ENCODE measurements around the gene ZNF575.
"Not testable (repeated sequence)": the region's sequence is repeated elsewhere in the genome, so short reads cannot be mapped to it uniquely, and the experiment has no call there.

ZNF575 gene

DNA sequence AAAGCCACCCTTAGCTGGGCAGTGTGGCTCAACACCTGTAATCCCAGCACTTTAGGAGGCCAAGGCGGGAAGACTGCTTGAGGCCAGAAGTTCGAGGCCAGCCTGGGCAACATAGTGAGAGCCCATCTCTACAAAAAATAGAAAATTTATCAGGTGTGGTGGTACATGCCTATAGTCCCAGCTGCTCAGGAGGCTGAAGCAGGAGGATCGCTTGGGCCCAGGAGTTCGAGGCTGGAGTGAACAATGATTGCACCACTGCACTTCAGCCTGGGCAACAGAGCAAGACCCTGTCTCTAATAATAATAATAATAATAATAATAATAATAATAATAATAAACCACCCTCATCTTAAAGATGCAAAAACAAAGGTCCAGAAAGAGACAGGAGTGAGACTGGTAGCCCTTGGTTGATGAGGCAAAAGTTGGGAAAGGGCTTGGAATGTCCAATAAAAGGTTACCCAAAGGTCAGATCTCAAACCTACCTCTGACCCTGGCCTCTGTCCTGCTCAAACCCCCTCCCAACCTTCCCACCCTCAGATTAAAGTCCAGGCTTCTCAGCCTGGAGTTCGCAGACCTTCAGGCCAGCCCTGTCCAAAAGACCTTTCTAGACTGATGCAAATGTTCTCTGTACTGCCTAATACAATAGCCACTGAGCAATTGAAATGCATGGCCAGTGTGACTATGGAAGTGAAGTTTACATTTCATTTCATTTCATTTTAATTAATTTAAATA lies 9.1 kb downstream of the ZNF575 start:
- DNase-seq (ENCODE audit: low read depth, low spot score), result no peak

DNA sequence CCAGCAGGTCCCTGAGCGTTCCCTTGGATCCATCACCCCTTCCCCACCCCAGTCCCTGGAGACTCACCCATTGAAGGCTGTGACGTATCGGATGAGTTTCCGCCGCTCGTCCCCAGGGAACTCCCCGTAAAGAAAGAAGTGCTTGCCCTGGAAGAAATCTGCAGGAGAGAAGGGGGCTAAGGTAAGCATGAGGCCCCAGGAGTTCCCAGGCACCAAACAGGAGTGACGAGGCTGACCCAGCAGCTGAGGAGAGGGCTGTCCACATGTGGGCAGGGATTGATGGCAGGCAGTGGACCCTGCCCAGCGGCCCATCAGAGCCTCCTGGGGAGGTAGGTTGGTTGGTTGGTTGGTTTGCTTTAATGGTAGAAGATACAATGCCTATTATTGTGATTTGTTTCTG lies 11.1 kb downstream of the ZNF575 start:
- no peak for DNase-seq (ENCODE audit: low read depth, low spot score)

DNA sequence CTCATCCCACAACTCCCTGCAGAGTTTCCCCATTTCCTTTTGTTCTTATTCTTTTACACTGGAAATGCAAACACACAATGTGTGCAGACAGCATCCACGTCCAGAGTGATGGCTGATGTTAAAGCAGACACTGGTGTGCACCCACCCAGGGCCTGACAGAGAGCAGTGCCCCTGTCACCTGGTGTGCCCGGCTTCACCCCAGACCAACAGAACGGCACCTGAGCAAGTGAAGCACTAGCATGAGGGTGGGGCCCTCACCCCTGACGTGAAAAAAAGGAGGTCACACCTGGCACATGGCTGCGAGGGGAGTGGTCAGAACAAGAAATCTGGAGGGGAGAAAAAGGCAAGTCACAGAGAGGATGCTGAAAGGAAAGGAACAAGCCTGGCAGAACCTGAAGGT lies 12.3 kb downstream of the ZNF575 start:
- no peak for DNase-seq (ENCODE audit: low read depth, low spot score)

DNA sequence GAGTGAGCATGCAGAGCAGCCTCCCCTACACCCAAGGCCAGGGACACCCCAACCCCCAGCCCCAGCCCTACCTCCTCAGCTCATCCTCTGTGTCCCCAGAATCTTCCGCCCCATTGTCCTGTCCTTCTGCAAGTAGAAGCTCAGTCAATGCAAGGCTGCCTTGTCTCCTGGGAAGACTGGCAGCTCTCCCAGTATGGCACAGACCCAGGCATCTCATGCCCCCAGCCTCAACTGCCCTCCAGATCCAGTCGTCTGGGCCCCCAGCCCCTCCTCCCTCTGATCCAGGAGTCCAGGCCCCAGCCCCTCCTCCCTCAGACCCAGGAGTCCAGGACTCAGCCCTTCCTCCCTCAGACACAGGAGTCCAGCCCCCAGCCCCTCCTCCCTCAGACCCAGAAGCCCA lies 13.0 kb downstream of the ZNF575 start:
- no peak for DNase-seq (ENCODE audit: low read depth, low spot score)

DNA sequence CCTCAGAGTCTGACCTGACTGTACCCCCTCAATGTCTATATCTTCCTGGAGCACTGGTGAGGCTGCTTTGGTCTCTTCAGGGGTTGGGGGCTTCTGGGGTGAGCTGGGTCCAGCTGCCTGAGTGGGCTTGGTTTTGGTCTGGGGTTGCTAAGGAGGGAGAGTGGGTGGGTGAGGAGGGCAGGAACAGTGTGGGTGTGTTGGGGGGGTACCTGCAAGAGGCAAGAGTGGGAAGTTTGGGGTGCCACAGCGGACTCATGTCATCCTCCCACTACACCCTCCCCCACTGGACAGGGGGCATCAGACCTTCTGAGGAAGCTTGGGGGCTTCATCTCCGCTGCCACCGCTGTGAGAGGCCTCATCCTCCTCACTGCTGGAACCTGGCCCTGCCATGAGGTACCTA lies 13.6 kb downstream of the ZNF575 start:
- DNase-seq (ENCODE audit: low read depth, low spot score), result no peak

DNA sequence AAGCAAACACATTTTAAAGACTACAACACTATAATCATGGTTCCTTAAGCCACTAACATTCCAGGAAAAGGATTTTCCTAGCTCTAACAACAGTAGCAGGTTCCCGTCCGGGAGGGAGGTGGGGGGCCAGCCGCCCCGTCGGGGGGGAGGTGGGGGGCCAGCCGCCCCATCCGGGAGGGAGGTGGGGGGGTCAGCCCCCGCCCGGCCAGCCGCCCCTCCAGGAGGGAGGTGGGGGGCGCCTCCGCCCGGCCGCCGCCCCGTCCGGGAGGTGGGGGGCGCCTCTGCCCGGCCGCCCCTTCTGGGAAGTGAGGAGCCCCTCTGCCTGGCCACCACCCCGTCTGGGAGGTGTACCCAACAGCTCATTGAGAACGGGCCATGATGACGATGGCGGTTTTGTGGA lies 14.9 kb downstream of the ZNF575 start:
- DNase-seq (ENCODE audit: low read depth, low spot score), result not testable (repeated sequence)

DNA sequence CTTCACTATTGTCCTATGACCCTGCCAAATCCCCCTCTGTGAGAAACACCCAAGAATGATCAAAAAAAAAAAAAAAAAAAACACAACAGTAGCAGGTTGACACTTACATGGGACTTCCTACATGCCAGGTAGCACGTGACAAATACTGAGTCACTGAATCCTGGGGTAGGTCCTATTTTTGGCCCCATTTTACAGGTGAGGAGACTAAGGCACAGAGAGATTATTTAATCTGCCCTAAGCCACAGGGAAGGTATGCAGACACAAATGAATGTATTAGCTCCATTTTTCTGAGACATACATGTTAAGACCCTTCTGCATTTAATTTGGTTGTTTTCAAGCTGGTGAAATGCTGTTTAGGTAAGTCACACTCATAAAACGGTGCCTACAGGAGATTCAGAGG lies 15.7 kb downstream of the ZNF575 start:
- no peak for DNase-seq (ENCODE audit: low read depth, low spot score)

DNA sequence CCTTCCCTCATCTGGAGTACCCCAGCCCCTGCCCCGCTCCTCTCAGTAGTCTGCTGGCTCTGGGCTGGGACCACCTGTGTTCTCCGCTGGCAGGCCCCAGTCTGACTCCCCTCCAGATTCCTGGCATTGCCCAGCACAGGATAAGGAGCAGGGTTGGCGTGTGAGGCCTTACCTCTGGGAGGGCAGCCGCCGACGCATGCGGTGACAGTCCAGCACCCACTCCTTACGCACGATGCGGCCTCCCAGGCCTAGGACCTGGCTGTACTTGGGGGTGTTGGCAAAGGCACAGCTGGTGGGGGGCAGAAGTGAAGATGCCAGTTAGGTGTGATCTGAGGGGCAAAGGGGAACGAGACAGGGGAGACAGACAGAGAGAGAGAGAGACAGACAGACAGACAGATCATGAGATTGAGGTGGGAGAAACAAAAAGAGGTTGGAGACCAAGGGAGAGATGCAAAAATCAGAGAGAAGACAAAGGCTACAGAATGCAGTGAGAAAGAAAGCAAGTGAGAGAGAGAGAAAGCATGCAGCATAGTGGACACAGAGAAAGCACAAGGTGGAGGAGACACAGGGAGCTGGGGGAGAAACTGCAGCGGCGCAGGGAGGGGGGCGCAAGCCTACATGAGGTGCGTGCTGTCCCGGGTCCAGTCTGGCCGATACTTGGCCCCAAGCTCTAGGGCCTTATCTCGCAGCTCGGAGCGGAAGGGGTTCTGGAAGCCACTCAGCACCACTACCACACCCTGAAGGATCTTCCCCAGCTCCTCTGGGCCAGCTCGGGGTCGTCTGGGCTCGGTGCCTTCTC lies 18.6 kb downstream of the ZNF575 start:
- DNase-seq (ENCODE audit: low read depth, low spot score), result no peak

DNA sequence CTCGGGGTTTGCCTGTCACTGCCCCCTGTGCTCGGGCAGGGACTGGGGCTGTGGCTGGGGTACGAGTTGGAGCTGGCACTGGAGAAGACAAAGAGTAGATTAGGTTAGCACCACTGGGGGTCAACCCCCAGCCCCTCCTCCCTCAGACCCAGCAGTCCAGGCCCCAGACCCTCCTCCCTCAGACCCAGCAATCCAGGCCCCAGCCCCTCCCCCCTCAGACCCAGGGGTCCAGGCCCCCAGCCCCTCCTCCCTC lies 19.1 kb downstream of the ZNF575 start:
- DNase-seq (ENCODE audit: low read depth, low spot score), result no peak

DNA sequence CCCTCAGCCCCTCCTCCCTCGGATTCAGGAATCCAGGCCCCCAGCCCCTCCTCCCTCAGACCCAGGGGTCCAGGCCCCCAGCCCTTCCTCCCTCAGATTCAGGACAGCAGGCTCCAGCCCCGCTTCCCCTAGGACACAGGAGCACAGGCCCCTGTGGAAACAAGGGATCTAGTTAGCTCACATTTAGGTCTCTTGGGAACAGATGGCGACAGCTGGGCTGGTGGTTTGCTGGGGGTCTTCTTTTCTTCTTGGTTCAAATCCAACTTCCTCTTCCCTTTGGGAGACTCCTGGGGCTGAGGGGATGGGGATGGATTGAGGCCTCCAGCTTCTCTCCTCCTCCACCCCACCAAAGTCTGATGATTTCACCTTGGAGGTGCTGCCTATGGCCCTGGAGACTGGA lies 19.6 kb downstream of the ZNF575 start:
- no peak for DNase-seq (ENCODE audit: low read depth, low spot score)

DNA sequence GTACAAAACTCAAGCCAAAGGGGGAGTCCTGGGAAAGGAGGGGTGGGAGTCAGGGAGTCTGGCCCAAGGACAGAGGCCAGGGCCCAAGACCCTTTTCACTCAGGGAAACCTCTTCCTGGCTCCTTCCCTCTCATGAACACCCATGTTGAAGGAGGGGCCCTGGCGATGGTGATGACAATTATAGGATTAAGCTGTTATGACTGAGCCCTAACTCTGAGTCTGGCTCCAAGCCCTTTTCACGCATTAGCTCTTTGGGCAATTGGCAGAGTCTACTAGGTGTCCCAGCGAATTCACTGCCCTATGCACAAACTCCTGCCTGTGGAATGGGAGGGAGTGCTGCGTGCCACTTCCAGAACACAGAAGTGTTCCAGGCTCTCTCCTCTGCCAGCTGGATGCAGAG lies 20.7 kb downstream of the ZNF575 start:
- no peak for DNase-seq (ENCODE audit: low read depth, low spot score)

DNA sequence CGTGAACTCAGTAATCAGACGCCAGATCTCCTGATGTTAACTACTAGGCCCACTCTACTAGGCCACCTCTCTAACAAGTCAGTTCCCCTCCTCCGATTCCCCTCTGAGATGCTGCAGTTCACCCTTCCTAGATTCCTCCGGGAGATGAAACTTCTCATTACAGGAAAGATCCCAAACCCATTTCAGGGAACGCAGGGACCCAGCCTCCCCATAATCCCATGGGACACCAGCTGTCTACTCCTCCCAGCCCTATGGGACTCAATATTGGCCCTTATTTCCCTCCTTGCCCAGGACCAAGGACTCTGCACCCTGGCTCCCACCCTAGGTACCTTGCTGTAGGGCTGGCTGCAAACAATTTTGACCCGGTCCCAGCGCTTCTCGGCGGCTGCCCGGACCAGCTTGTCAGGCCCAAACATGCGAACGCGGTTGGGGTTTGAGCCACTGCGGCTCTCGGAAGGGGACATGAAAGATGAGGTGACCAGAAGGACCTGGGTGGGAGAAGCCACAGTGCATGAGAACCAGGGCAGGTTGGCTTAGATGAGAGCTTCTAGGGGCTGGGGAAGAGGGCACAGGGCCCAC lies 21.4 kb downstream of the ZNF575 start:
- no peak for DNase-seq (ENCODE audit: low read depth, low spot score)

DNA sequence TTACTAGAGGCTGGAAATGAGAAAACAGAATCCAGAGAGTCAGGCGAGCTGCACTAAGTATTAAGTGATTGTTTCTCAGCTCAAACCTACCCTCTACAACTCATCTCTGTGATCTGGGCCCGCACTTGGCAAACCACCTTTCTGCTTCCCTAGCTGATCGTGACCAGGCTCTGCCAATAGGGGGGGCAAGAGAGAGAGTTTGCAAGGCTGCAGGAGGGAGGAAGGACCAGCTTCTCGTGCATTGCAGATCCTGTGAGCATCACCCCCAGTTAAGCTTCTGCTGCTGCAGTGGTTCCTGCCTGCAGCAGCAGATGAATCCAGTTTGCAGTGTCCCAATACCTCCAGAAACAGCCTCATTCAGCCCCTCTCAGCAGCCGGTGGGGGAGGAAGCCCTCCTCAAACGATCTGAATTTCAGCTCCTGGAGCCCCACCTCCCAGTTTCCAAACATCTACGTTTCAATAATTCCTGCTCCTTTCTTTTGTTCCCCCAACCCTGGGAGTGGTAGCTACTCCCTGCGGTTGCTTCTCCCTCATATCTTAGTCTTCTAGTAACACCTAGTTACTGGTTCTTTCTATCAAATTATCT lies 22.3 kb downstream of the ZNF575 start:
- peak; percentile 72 for DNase-seq (ENCODE audit: low read depth, low spot score)

DNA sequence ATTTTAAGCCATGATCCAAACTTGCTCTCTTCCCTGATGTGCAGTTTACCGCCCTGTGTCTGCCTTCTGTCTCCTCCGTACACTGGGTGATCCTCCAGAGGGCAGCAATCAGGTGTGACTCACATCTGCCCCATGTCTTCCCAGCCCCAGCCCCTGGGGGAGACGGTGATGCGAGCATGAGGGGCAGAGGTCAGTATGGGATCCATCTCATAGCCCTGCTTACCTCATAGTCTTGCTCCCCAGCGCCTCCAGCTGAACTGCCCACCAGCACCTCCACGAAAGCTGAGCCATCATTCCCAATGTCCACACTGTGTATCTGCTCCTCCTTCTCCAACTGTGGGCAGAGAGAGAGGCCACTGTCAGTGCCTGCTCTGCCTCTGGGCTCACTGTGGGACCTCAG lies 27.7 kb downstream of the ZNF575 start:
- peak; percentile 19 for DNase-seq (ENCODE audit: low read depth, low spot score)

DNA sequence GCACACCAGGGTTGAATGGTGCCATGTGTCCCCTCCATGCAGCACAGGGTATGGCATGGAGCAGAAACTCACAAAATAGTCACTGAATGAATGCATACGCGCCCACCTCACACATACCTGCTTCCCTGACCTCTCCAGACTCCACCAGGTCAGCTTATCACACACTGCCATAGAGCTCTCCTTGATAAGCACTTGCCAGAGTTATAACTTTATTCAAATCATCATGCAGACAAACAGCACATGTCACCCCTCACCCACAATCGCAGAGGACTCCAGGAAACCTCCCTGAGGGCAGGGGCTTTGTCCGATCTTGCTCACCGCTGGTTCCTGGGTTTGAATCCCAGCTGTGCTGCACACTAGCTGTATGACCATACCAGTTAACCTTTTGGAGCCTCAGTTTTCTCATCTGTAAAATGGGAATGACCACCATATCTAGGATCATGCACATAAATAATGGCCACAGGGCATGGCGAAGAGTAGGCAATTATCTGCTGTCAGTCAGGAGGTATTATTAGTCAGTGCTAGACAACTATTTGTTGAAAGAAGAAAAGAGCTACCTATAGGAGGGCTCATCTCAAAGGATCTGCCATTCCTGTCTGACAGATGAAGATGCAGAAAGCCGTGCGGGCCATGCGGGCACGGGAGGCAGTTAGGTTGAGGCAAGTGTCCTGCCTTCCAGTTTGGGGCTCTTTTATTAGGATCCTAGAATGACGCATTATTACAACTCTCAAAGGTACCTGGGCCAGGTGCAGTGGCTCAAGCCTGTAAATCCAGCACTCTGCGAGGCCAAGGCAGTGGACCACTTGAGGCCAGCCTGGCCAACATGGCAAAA lies 28.4 kb downstream of the ZNF575 start:
- DNase-seq (ENCODE audit: low read depth, low spot score), result no peak

DNA sequence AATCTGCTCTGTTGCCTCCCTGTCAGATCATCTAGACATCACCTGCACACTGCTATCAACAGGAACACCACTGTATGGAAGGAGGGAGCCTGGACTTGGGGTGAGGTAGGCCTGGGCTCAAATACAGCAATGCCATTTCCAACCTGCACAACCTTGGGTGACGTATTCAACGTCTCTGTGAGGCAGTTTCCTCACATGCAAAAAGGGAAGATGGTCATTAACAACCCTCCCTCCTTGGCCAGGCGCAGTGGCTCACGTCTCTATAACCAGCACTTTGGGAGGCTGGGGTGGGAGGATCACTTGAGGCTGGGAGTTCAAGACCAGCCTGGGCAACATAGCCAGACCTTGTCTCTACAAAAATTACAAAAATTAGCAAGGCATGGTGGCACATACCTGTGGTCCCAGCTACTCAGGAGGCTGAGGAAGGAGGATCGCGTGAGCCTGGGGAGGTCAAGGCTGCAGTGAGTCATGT lies 29.3 kb downstream of the ZNF575 start:
- DNase-seq (ENCODE audit: low read depth, low spot score), result no peak

DNA sequence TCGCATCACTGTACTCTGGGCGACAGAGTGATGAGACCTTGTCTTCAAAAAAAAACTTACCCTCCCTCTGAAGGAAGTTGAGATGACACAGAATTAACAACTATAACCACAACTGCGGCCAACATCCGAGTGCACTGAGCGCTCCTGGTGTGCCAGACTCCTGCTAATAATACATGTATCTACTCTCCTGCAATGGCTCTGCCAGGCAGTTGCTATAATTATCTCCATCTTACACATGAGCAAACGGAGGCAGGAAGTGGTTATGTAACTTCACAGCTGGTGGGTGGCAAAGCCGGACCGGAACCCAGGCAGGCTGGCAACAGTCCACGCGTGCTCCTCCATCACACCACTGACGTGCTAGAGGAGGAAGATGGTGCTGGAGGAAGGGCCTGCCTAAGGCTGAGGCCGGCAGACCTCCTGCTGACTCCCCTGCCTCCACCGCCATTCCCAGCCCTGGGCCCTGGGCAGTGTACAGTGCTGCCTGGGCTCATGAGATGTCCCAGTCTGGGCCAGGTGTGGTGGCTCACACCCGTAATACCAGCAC lies 29.8 kb downstream of the ZNF575 start:
- DNase-seq (ENCODE audit: low read depth, low spot score), result no peak

DNA sequence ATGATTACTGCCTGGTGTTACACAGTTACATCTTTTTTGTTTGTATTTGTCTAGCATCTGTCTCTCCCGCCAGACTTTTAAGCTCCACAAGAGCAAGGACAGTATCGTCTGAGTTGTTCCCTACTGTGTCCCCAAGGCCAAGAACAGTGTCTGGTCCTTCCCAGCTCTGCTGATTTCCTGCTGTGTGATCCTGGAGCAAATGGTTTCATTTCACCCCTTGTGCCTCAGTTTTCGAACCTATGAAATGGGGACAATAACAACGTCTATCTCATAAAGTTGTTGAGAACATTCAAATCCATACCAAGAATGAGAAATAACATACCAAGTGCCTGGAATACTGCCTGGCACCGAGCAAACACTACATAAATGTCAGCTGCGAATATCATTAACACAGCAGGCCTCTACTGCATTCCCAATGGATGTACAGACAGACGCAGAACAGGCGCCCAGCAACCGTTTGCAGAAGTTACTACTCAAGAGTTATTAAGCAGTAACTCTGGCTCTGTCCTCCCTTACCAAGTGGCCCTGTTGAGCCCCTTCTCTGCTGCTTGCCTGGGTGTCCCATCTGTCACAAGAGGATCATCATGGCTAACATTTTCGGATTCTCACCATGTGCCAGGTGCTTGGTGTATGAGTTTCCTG lies 30.9 kb downstream of the ZNF575 start:
- DNase-seq (ENCODE audit: low read depth, low spot score), result no peak

DNA sequence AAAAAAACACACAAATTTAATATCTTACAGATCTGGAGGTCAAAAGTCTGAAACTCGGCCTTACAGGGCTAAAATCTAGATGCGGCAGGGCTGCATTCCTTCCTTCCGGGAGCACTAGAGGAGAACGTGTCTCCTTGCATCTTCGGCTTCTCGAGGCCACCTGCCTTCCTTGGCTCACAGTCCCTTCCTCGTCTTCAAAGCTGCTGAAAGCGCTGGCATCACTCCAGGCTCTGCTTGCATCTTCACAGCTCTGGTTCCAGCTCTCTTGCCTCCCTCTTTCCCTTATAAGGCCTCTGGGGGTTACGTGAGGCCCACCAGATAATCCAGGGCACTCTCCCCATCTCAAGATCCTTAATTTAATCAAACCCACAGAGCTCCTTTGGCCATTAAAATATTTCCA lies 31.8 kb downstream of the ZNF575 start:
- DNase-seq (ENCODE audit: low read depth, low spot score), result no peak

DNA sequence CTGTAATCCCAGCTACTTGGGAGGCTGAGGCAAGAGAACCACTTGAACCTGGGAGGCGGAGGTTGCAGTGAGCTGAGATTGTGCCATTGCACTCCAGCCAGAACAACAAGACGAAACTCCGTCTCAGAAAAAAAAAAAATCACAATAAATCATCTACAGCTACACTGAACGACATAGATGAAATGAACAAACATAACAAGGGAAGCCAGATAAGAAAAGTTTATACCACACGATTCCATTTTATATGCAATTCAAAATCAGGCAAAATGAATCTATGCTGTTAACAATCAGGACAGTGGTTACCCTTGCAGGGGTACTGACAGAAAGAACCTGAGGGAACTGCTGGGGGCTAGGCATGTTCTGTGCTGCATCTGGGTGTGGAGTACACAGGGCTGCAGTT lies 36.7 kb downstream of the ZNF575 start:
- DNase-seq (ENCODE audit: low read depth, low spot score), result no peak

DNA sequence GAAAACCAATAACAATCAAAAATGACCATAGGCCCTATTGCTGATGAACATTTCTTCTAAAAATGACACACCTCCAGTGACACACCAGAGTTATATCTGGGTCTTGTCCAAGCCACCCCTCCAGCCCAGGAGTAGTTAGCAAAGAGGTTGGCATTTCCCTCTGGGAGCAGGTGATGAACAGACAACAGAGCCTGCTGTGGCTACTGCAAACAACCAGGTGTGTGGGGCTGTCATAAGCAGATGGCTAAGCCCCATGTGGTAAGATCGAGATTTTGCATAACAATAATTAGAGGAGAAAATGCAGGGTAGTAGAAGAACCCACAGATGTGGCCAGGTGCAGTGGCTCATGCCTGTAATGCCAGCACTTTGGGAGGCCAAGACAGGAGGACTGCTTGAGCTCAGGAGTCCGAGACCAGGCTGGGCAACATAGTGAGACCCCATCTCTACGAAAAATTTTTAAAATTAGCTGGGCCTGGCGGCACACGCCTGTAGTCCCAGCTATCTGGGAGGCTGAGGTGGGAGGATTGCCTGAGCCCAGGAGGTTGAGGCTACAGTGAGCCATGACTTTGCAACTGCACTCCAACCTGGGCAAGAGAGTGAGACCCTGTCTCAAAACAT lies 37.3 kb downstream of the ZNF575 start:
- DNase-seq (ENCODE audit: low read depth, low spot score), result no peak

Measured in ELF-1 (cell line).